HepG2 (cell line): ENCODE results near the gene CTSA. TPM values are rescaled to one million over a fixed set of nuclear protein-coding genes. Genes with fewer than 3 reads are reported as not detected.
A peak's percentile ranks its signal among the peaks of the same experiment; 100 is the strongest.

Experiments
- CBFB ChIP-seq: sonication (generic); formaldehyde crosslinking; IDR thresholded peaks from 2 replicates; pipeline ENCODE4 v1.4.0; 2020; ENCODE audit warnings: missing genetic modification reagents
- CCDC6 ChIP-seq: sonication (generic); formaldehyde crosslinking; IDR thresholded peaks from 2 replicates; pipeline ENCODE4 v1.8.1; 2022; ENCODE audit warnings: mild to moderate bottlenecking, missing genetic modification reagents, moderate library complexity
- HNRNPUL1 ChIP-seq: fragments of 200-400 bp; formaldehyde crosslinking; IDR thresholded peaks from 2 replicates; pipeline ENCODE4 v1.6.1; 2017; ENCODE audit warnings: low read depth, mild to moderate bottlenecking, low read length, moderate library complexity
- LCORL ChIP-seq, 2 experiments: fragments of 450-650 bp in 1 of 2; sonication (generic) in 1 of 2; formaldehyde crosslinking in 1 of 2; IDR thresholded peaks; 2 replicates each; pipeline versions ENCODE4 v1.5.0 to v1.6.1; 2017 to 2020; ENCODE audit warnings: antibody characterized with exemption in 1 of 2, missing genetic modification reagents in 1 of 2
- MZF1 ChIP-seq: sonication (generic); formaldehyde crosslinking; IDR thresholded peaks from 2 replicates; pipeline ENCODE4 v1.8.1; 2023; ENCODE audit warnings: mild to moderate bottlenecking, missing genetic modification reagents, borderline replicate concordance
- PAF1 ChIP-seq: IDR thresholded peaks from 2 replicates; pipeline ENCODE4 v1.6.1; 2016; ENCODE audit warnings: missing genetic modification reagents, missing compliant biosample characterization
- RBM22 ChIP-seq: fragments of 200-400 bp; formaldehyde crosslinking; optimal IDR thresholded peaks from 2 replicates; pipeline ENCODE3; 2017; ENCODE audit warnings: mild to moderate bottlenecking, low read length, moderate library complexity
- SAP130 ChIP-seq: IDR thresholded peaks from 2 replicates; pipeline ENCODE4 v1.6.1; 2016; ENCODE audit warnings: low read depth
- SMAD3 ChIP-seq: sonication (generic); formaldehyde crosslinking; IDR thresholded peaks from 2 replicates; pipeline ENCODE4 v1.4.0; 2020; ENCODE audit warnings: missing genetic modification reagents
- THYN1 ChIP-seq: sonication (generic); formaldehyde crosslinking; IDR thresholded peaks from 2 replicates; pipeline ENCODE4 v1.8.1; 2023; ENCODE audit warnings: low read depth, mild to moderate bottlenecking, moderate library complexity, missing genetic modification reagents, borderline replicate concordance
- TOE1 ChIP-seq: sonication (generic); formaldehyde crosslinking; IDR thresholded peaks from 2 replicates; pipeline ENCODE4 v1.4.0; 2020; ENCODE audit warnings: mild to moderate bottlenecking, missing genetic modification reagents
- ZBTB38 ChIP-seq: sonication (generic); formaldehyde crosslinking; IDR thresholded peaks from 2 replicates; pipeline ENCODE4 v1.5.1; 2020; ENCODE audit warnings: mild to moderate bottlenecking, missing genetic modification reagents
- ZIK1 ChIP-seq: sonication (generic); formaldehyde crosslinking; IDR thresholded peaks from 2 replicates; pipeline ENCODE4 v1.5.0; 2020; ENCODE audit warnings: mild to moderate bottlenecking, low read depth, missing genetic modification reagents, borderline replicate concordance
- ZNF142 ChIP-seq: sonication (generic); formaldehyde crosslinking; IDR thresholded peaks from 2 replicates; pipeline ENCODE4 v1.4.0; 2020; ENCODE audit warnings: missing genetic modification reagents
- ZNF253 ChIP-seq: sonication (generic); formaldehyde crosslinking; IDR thresholded peaks from 2 replicates; pipeline ENCODE4 v1.8.0; 2022; ENCODE audit warnings: mild to moderate bottlenecking, missing genetic modification reagents, borderline replicate concordance
- ZNF317 ChIP-seq: sonication (generic); formaldehyde crosslinking; IDR thresholded peaks from 2 replicates; pipeline ENCODE4 v1.5.0; 2020; ENCODE audit warnings: mild to moderate bottlenecking, missing genetic modification reagents
- ZNF441 ChIP-seq: sonication (generic); formaldehyde crosslinking; IDR thresholded peaks from 2 replicates; pipeline ENCODE4 v1.7.0; 2021; ENCODE audit warnings: missing genetic modification reagents, borderline replicate concordance
- polyA plus RNA-seq, 8 experiments: library from polyadenylated mRNA; depleted of rRNA in 3 of 8; stranded (reverse) in 7 of 8; unstranded in 1 of 8; fragments of >200 nt; fragmentation: Illumina TruSeq in 4 of 8; extraction: Trizol in 4 of 8; gene quantifications; 2 replicates each; pipeline versions ENCODE4 v1.2.1 to v1.2.3, GENCODE V29; 2011 to 2016; ENCODE audit warnings: low read depth in 4 of 8, missing spikeins in 1 of 8, mixed read lengths in 1 of 8; ENCODE audit not compliant: insufficient read depth in 1 of 8
- total RNA-seq, 5 experiments: library from RNA; depleted of rRNA; stranded (reverse); fragments of >200 nt; fragmentation: Illumina TruSeq; extraction: Trizol; gene quantifications; 2 replicates each; pipeline ENCODE4 v1.2.3, GENCODE V29; 2016; ENCODE audit warnings: low read depth in 1 of 5
- TF ChIP-seq, protein P1 (sequence below): sonication (generic); formaldehyde crosslinking; IDR thresholded peaks from 2 replicates; pipeline ENCODE4 v1.5.0; 2020; ENCODE audit warnings: missing genetic modification reagents, mild to moderate bottlenecking, borderline replicate concordance
- TF ChIP-seq, protein P2 (sequence below): sonication (generic); formaldehyde crosslinking; IDR thresholded peaks from 2 replicates; pipeline ENCODE4 v1.9.0; 2021; ENCODE audit warnings: missing genetic modification reagents, borderline replicate concordance
- TF ChIP-seq, protein P3 (sequence below): IDR thresholded peaks from 2 replicates; pipeline ENCODE4 v1.6.1; 2016; ENCODE audit warnings: low read depth, borderline replicate concordance

CTSA gene
- total and polyA plus RNA-seq, 2 of the 13 experiments (the other 11 are each of a cell fraction or from before 2014, with no cell fraction given), result 202 to 231 TPM

GRCh38 chr20:45927071-45927878, 36.1 kb downstream of the CTSA start (continued):
- TF ChIP-seq, protein P1, sequence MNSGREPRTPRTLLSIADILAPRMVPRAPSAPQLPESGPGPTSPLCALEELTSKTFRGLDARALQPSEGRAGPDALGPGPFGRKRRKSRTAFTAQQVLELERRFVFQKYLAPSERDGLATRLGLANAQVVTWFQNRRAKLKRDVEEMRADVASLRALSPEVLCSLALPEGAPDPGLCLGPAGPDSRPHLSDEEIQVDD (CRISPR knock-in tag), result no peak
- TF ChIP-seq ZNF441 (CRISPR knock-in tag), result peak; percentile 54; the same call in 1 of the 2 replicates
- peak; percentile 95 for TF ChIP-seq SMAD3
- TF ChIP-seq ZNF317 (CRISPR knock-in tag), result peak; percentile 90
- TF ChIP-seq RBM22, result peak; percentile 27
- no peak for TF ChIP-seq HNRNPUL1
- TF ChIP-seq ZBTB38 (CRISPR knock-in tag), result peak; percentile 66
- TF ChIP-seq LCORL (IDR thresholded peaks at IDR 0.05), result no peak
- TF ChIP-seq LCORL (CRISPR knock-in tag; IDR thresholded peaks at IDR 0.05), result peak; percentile 88
- no peak for TF ChIP-seq ZIK1 (CRISPR knock-in tag)
- no peak for TF ChIP-seq PAF1 (CRISPR knock-in tag)
- TF ChIP-seq MZF1 (CRISPR knock-in tag), result no peak
- TF ChIP-seq CBFB, result 0 out of 2 replicates have a peak, but pooled peaks have one; percentile 53
- peak; percentile 94 for TF ChIP-seq SAP130
- no peak for TF ChIP-seq THYN1 (CRISPR knock-in tag)
- 0 out of 2 replicates have a peak, but pooled peaks have one; percentile 18 for TF ChIP-seq ZNF142 (CRISPR knock-in tag)
- 0 out of 2 replicates have a peak, but pooled peaks have one; percentile 94 for TF ChIP-seq TOE1 (CRISPR knock-in tag)
- TF ChIP-seq CCDC6, result no peak
- TF ChIP-seq, protein P2, sequence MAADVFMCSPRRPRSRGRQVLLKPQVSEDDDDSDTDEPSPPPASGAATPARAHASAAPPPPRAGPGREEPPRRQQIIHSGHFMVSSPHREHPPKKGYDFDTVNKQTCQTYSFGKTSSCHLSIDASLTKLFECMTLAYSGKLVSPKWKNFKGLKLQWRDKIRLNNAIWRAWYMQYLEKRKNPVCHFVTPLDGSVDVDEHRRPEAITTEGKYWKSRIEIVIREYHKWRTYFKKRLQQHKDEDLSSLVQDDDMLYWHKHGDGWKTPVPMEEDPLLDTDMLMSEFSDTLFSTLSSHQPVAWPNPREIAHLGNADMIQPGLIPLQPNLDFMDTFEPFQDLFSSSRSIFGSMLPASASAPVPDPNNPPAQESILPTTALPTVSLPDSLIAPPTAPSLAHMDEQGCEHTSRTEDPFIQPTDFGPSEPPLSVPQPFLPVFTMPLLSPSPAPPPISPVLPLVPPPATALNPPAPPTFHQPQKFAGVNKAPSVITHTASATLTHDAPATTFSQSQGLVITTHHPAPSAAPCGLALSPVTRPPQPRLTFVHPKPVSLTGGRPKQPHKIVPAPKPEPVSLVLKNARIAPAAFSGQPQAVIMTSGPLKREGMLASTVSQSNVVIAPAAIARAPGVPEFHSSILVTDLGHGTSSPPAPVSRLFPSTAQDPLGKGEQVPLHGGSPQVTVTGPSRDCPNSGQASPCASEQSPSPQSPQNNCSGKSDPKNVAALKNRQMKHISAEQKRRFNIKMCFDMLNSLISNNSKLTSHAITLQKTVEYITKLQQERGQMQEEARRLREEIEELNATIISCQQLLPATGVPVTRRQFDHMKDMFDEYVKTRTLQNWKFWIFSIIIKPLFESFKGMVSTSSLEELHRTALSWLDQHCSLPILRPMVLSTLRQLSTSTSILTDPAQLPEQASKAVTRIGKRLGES (CRISPR knock-in tag), result no peak; the same call in 1 of the 2 replicates
- TF ChIP-seq, protein P3, sequence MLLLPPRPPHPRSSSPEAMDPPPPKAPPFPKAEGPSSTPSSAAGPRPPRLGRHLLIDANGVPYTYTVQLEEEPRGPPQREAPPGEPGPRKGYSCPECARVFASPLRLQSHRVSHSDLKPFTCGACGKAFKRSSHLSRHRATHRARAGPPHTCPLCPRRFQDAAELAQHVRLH (CRISPR knock-in tag), result peak; percentile 99
- no peak for TF ChIP-seq ZNF253 (CRISPR knock-in tag)
